Vagina (tissue), 2 donors: Measurements from ENCODE around the gene CLIC5. TPM values are rescaled to one million over a fixed set of nuclear protein-coding genes. Genes with fewer than 3 reads are reported as not detected.

Source experiments
- DNase-seq, 2 donors: peaks; one replicate each; pipeline ENCODE4 v3.0.0-alpha.2; 2017; ENCODE audit errors: extremely low spot score in 2 of 2
- H3K27ac ChIP-seq: fragments of 200-600 bp; sonication (generic); one replicate; pipeline ENCODE4 v1.5.1; 2019
- H3K27me3 ChIP-seq: fragments of 200-600 bp; sonication (generic); one replicate; pipeline ENCODE4 v1.5.1; 2019
- H3K36me3 ChIP-seq, 2 donors: fragments of 200-600 bp; sonication (generic); one replicate each; pipeline ENCODE4 v1.5.1; 2017 to 2019
- H3K4me1 ChIP-seq: fragments of 200-600 bp; sonication (generic); one replicate; pipeline ENCODE4 v1.5.1; 2019
- H3K4me3 ChIP-seq, 2 donors: fragments of 200-600 bp; sonication (generic); 1 replicate in 1 of 2; 2 replicates in 1 of 2; pipeline ENCODE4 v1.5.1; 2016 to 2019
- H3K9me3 ChIP-seq: fragments of 200-600 bp; sonication (generic); one replicate; pipeline ENCODE4 v1.5.1; 2019
- CTCF ChIP-seq, 3 experiments: fragments of 450-650 bp in 2 of 3; fragments of 200-600 bp in 1 of 3; sonication (generic) in 1 of 3; IDR thresholded peaks; one replicate each; pipeline ENCODE4 v1.5.1; 2017 to 2019; ENCODE audit warnings: antibody characterized with exemption in 3 of 3, mild to moderate bottlenecking in 2 of 3, moderate library complexity in 2 of 3
- POLR2A ChIP-seq, 2 donors: fragments of 450-650 bp; IDR thresholded peaks; one replicate each; pipeline ENCODE4 v1.6.1; 2017; ENCODE audit warnings: antibody characterized with exemption in 2 of 2, mild to moderate bottlenecking in 2 of 2, moderate library complexity in 2 of 2
- POLR2AphosphoS5 ChIP-seq, 2 donors: sonication (generic); formaldehyde crosslinking; IDR thresholded peaks; one replicate each; pipeline ENCODE4 v1.9.0; 2017; ENCODE audit warnings: antibody characterized with exemption in 2 of 2, mild to moderate bottlenecking in 2 of 2, low read depth in 1 of 2; ENCODE audit not compliant: insufficient read depth in 1 of 2
- intact Hi-C: fragments of 100-400 bp; cut with DNase I; formaldehyde crosslinking; loops from one replicate; pipeline ENCODE4 v1.15.1; 2023
- total RNA-seq: library from RNA; depleted of rRNA; stranded (reverse); fragments of >200 nt; gene quantifications from one replicate; pipeline ENCODE4 v1.2.3, GENCODE V29; 2016

Gene CLIC5
- total RNA-seq, 1 donor from 2014 or later: 3.4 TPM

GRCh38 chr6:45966797-45967196 is 48.9 kb downstream of the CLIC5 start:
- intact Hi-C loops: no loop called here
- no peak overlapping the region for H3K27ac ChIP-seq
- H3K9me3 ChIP-seq: no peaks in the 10 kb centered on the region
- no peak for TF ChIP-seq POLR2A (IDR thresholded peaks at IDR 0.05)
- no peak for TF ChIP-seq CTCF (IDR thresholded peaks at IDR 0.05)
- no peak for TF ChIP-seq POLR2AphosphoS5 (IDR thresholded peaks at IDR 0.05; ENCODE audit: insufficient read depth in 1 of 2, low read depth in 1 of 2)
- H3K36me3 ChIP-seq: no peaks in the 10 kb centered on the region
- no peaks in the 10 kb centered on the region for H3K27me3 ChIP-seq
- DNase-seq: no peak
- peaks cover 28% of the 10 kb centered on the region for H3K4me1 ChIP-seq
- no peak overlapping the region for H3K4me3 ChIP-seq

GRCh38 chr6:45966340-45966739 is 49.3 kb downstream of the CLIC5 start:
- H3K27ac ChIP-seq: no peak overlapping the region
- H3K27me3 ChIP-seq: no peaks in the 10 kb centered on the region
- H3K9me3 ChIP-seq: no peaks in the 10 kb centered on the region
- no peak overlapping the region for H3K4me3 ChIP-seq
- H3K4me1 ChIP-seq: peaks cover 28% of the 10 kb centered on the region
- intact Hi-C loops: no loop called here
- H3K36me3 ChIP-seq: no peaks in the 10 kb centered on the region
- no peak for TF ChIP-seq CTCF (IDR thresholded peaks at IDR 0.05)
- TF ChIP-seq POLR2A (IDR thresholded peaks at IDR 0.05): no peak
- no peak for TF ChIP-seq POLR2AphosphoS5 (IDR thresholded peaks at IDR 0.05; ENCODE audit: insufficient read depth in 1 of 2, low read depth in 1 of 2)
- no peak for DNase-seq

DNA sequence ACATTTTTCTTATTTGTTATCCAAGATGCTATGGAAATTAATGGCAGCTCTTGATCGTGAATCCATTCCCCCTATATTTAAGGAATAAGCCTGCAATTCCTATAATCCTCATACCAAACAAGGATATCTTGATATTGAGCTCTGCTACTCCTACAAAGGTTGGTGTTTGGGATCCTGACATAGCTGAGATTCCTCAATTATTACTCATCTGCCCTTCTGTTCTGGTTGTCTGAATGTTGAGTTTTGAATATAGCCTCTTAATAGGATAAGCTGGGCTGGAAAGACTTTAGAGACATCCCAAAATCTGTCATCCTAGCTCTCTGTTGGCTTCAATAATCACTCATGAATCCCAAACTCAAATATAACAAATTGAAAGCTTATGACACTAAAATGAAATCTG is 49.9 kb downstream of the CLIC5 start:
- TF ChIP-seq POLR2A (IDR thresholded peaks at IDR 0.05) (no peak), POLR2AphosphoS5 (IDR thresholded peaks at IDR 0.05; ENCODE audit: insufficient read depth in 1 of 2, low read depth in 1 of 2) (no peak), CTCF (IDR thresholded peaks at IDR 0.05) (no peak)
- no peak for DNase-seq
- no peaks in the 10 kb centered on the region for H3K9me3 ChIP-seq
- no peak overlapping the region for H3K27ac ChIP-seq
- intact Hi-C loops: no loop called here
- H3K36me3 ChIP-seq: no peaks in the 10 kb centered on the region
- H3K4me3 ChIP-seq: no peak overlapping the region
- no peaks in the 10 kb centered on the region for H3K27me3 ChIP-seq
- peaks cover 28% of the 10 kb centered on the region for H3K4me1 ChIP-seq

GRCh38 chr6:45965007-45965406 is 50.7 kb downstream of the CLIC5 start:
- Histone ChIP-seq H3K27me3 (no peaks in the 10 kb centered on the region), H3K36me3 (no peaks in the 10 kb centered on the region), H3K9me3 (no peaks in the 10 kb centered on the region), H3K27ac (no peak overlapping the region), H3K4me3 (no peak overlapping the region), H3K4me1 (peaks cover 20% of the 10 kb centered on the region)
- DNase-seq: no peak
- intact Hi-C loops: no loop called here
- TF ChIP-seq POLR2A (IDR thresholded peaks at IDR 0.05) (no peak), POLR2AphosphoS5 (IDR thresholded peaks at IDR 0.05; ENCODE audit: insufficient read depth in 1 of 2, low read depth in 1 of 2) (no peak), CTCF (IDR thresholded peaks at IDR 0.05) (no peak)

GRCh38 chr6:45964300-45964699 is 51.4 kb downstream of the CLIC5 start:
- Histone ChIP-seq H3K4me3 (no peak overlapping the region), H3K36me3 (no peaks in the 10 kb centered on the region), H3K27ac (no peak overlapping the region), H3K27me3 (no peaks in the 10 kb centered on the region), H3K4me1 (peaks cover 16% of the 10 kb centered on the region), H3K9me3 (no peaks in the 10 kb centered on the region)
- no peak for DNase-seq
- intact Hi-C loops: no loop called here
- no peak for TF ChIP-seq POLR2AphosphoS5 (IDR thresholded peaks at IDR 0.05; ENCODE audit: insufficient read depth in 1 of 2, low read depth in 1 of 2)
- TF ChIP-seq POLR2A (IDR thresholded peaks at IDR 0.05): no peak
- no peak for TF ChIP-seq CTCF (IDR thresholded peaks at IDR 0.05)
